ENCODE results near the gene GPS1.

Gene GPS1

DNA sequence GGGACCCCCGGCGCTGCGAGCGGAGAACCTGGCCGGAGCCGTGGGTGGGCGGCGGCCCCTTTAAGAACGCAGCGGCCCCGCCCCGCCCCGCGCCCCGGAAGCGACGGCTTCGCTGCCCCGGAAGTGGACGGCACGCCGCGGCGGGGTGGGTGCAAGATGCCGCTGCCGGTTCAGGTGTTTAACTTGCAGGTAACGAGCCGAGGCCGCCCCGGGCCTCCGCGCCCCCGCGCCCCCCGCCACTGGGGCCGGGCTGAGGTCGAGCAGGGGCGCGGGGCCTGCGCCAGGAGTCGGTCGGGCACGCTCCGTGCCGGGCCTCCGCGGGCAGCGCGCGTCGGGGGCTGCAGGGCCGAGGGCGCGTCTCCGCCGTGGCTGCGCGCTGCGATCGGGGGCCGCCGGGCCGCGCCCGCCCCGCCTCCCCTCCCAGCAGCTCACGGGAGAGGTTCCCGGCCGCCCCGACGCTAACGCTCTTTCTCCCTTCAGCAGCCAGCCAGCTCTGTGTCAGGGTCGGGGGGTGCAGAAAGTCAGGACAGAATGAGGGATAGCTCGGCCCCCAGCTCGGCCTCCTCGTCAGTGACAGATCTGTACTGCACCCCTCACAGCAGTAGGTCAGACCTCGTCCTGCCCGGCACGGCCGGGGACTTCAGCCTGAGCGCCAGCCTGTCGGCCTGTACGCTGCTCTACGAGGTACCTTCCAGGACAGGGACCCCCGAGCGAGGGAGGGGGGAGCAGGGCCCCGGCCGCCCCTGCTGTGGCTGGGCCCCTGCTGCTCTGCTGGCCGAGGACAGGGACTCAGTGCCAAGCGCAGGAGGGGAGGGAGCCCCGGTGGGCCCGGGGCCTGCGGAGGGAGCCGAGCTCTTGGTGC is at the start of gene GPS1, which contains the start of gene RFNG:
GPS1 (plus strand) TSS at position 123 of the 862 bp plus-strand sequence; CDS start at position 157, 34 bp downstream.
RFNG (minus strand) TSS at position 36 of the 862 bp plus-strand sequence. CDS start 45 bp downstream, outside the sequence.
- peak; percentile 95 for DNase-seq

DNA sequence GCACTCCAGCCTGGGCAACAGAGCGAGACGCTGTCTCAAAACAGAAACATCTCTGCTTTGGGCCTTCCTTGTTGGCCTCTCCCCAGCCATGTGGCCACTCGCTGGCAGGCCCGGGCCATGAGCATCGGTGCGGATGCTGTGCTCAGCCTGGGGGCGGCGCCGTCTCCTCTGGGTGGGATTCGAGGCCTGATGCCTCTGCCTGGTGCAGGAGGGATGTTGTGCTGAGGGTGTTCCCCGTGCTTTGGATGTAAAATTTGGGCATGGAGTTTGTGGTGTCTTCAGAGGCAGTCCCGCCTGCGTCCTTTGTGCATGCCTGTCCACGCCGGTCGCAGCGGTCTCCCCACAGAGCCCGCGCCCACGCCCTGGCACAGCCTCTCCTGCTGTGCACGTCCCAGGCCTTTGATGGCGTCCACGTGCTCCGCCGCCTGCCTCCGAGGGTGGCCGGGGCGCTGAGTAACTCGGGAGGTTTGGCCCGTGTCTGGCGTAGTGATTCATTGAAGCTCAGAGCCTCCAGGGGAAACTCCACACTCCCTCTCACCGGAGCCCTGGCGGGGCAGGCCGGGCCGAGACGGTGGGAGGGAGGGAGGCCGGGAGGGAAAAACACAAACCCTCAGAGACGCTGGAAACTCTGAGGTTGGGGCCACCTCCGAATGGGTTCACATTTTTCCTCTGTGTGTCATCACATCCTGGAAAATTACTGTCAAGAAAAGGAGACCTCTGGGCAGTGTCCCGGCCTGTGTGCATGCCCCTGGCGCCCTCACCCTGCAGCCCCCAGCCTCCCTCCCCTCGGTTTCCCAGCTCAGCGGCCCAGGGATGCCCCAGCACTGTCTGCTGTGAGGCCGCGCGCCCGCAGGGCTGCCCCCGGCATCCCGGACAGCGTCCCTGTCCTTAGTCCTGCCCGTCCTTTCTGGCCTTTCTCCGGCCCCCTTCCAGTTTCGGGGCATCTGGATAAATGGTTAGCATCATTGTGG is 48.0 kb upstream of the GPS1 start:
- DNase-seq = peak; percentile 81

DNA sequence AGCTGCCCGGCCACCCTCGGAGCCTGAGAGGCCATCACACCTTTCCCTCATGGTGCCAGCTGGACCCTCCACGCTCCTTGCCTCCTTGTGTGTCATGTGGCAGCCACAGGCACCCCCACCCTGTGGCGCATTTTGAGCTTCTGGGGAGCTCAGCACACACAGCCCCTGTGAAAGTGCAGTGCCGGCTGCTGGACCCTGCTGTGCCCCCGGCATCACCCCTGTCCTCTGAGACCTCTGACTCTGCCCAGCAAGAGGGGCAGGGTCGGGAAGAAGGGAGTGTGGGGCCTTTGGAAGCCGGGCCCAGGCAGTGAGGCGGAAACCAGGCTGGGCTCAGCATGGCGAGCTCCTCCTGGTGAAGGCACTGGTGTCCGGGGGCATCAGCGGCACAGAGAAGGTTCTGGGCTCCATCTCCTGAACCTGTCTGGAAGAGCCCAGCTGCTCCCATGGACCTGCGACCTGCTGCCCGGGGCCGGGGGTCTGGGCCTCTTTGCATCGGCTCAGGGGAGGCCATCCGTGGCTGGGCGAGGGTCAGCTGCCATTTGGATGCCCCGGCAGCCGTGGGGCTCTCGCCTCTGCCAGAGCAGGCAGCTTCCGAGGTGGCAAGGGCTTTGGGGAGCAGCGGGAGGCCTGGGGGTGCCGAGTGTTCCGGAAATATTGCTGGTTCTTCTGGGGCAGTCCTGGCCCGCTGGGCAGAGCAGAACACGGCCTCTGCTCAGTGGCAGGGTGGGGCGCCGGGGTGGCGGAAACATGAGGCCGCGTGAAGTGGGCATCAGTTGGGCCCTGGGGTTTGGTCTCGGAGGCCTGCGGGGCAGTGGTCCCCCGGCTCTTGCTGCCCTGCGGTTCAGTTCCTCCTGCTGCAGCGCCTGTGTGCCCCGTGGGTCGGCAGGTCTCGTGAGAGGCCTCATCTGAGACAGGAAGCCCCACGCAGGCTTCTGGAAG is 46.9 kb upstream of the GPS1 start:
- no peak for DNase-seq

DNA sequence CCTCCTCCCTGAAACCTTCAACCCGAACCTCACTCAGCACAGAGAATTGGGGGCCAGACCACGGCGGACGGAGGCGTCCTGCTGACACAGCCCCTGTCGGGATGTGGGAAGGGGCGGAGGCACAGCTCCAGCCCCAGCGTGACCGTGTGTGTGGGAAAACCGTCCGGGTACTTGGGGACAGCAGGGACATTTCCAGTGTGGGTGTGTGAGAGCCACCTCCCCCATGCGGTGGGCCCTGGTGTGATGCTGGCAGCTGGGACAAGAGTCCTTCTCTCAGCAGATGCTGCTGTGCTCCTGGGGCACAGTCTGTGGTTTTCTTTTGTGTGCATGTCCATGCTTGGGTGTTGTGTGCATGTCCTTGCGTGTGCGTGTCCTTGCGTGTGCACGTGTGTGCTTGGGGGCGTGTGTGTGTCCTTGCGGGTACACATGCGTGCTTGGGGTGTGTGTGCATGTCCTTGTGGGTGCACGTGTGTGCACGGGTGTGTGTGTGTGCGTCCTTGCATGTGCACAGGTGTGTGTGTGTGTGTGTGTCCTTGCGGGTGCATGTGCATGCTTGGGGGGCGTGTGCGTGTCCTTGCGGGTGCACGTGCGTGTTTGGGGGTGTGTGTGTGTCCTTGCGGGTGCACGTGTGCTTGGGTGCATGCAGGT is 45.9 kb upstream of the GPS1 start:
- DNase-seq = no peak

DNA sequence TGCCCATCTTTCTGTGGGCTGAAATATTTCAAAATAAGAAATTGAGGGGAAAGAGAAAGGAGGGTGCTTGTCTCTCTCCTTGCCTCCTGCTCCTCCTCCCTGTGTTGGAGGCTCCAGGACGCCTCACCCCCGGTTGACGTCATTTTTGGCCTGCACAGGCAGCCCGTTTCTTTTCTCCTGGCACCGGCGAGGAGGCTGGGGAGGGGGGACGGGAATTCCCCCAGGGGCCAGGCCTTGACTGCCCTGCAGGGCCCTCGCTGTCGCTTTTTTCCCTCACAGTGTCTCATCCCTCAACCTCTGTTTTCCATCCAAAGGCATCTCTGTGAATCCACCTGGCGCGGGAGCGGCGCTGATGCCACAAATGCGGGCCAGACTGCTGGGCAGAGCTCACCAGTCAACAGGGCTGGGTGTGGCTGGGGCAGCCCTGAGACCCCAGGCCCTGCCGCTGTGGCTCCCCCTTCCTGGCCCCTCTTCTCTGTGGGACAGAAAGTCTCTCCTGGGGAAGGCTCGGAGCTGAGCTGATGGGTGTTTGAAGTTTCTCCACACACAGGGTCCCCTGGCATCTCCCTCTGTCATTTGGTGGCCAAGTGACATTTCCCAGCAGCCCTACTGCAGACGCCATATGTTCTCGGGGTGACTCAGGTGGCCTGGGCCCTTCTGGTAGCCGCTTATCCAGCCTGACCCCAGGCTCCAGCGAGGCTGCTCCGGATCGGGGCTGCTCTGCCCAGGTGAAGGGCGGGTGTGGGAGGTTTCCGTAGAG is 45.0 kb upstream of the GPS1 start:
- DNase-seq = no peak

DNA sequence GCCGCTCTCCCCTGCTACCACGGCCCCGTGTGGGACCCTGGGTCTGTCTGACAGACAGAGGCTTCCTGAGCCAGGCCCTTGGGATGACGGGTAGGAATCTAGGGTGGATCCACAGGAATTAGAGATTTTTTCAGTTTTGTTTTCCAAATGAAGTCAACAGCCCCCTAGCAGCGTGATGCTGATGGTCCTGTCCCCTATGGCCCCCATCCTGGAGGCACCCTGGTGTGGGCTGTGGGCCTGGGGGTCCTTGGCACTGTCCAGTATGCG is 44.5 kb upstream of the GPS1 start:
- no peak for DNase-seq

DNA sequence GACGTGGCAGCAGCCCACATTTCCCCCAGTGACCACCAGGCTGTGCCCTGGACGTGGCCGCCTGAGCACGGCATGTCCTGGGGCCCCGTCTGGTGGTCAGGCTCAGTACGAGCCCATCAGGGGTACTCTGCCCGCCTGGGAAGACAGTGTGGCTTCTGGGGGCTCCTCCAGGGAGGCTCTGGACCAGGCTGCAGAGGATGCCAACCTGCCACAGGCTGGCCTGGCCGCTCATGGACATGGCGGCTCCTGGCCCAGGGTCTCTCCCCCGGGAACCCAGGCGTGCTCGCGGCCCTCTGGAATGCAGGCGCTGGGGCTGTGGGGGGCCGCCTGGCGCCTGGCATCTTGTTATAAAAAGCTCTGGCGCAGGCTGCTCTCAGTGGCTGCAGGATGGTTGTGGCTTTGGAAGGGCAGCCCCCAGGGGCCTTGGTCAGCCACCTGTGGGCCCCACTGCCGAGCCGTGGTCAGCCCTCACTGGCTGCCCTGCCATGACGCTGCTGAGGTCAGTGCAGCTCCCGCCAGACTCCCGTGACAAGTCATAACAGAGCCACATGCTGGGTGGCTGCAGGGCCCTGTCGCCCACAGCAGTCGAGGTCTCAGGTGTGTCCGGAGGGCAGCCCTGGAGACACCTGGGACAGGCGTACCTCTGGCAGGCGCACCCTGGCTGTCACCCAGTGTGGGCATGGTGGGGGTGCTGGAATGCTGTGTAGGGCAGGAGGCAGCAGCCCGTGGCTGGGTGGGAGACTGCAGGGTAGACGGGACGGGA is 44.0 kb upstream of the GPS1 start:
- no peak for DNase-seq

DNA sequence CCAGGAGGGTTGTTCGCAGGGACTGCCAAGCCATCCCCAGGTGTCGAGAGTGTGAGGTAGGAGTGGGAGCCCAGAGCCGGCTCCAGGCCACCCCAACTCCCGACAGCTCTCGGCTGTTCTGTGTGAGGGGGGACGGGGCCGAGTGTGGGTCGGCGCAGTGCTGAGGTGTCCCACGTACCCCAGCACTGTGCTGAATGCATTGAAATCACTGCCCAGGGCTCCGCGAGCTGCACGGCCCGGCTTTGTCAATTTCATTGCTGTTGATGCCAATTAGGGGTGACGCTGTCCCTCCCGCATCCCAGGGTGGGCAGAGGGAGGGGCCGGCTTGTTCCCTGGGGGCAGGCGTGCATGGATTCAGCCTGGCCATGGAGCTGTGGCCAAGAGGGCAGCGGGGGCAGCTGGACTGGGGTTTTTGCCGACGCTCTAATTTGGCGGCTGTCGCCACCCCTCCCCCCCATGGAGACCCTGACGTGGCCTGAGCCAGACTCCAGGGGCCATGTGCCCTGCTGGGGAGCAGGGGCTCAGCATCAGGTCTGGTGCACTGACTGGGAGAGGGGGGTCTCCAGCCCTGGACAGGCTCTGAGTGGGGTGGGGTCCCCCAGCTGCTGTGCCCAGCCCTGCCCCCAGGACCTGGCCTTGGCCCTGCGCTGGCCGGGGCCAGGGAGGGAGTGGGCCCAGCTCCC is 43.3 kb upstream of the GPS1 start:
- no peak for DNase-seq

DNA sequence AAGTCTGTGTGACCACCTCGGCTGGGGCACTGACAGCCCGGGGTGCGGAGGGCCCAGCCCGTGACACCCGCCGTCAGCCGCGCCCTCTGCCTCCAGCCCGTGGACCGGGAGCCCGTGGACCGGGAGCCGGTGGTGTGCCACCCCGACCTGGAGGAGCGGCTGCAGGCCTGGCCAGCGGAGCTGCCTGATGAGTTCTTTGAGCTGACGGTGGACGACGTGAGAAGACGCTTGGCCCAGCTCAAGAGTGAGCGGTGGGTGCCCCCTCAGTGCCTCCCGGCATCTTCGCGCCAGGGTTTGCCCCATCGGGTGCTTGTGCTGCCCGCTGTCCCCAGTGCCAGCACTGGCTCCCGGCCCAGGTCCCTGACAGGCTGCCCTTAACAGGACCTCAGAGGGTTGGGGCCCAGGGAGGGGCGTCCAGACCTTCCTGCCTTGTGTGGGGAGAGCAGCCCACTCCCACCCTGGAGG is 42.7 kb upstream of the GPS1 start:
- DNase-seq = no peak

DNA sequence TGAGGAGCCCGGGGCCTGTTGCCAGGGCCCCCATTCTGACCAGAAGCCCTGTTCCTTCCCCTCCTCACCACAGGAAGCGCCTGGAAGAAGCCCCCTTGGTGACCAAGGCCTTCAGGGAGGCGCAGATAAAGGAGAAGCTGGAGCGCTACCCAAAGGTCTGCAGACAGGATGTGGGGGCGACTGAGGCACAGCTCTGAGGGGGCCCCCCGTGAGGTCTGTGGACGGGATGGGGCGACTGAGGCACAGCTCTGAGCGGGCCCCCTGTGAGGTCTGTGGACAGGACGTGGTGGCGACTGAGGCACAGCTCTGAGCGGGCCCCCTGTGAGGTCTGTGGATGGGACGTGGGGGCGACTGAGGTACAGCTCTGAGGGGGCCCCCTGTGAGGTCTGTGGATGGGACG is 42.3 kb upstream of the GPS1 start:
- no peak for DNase-seq

DNA sequence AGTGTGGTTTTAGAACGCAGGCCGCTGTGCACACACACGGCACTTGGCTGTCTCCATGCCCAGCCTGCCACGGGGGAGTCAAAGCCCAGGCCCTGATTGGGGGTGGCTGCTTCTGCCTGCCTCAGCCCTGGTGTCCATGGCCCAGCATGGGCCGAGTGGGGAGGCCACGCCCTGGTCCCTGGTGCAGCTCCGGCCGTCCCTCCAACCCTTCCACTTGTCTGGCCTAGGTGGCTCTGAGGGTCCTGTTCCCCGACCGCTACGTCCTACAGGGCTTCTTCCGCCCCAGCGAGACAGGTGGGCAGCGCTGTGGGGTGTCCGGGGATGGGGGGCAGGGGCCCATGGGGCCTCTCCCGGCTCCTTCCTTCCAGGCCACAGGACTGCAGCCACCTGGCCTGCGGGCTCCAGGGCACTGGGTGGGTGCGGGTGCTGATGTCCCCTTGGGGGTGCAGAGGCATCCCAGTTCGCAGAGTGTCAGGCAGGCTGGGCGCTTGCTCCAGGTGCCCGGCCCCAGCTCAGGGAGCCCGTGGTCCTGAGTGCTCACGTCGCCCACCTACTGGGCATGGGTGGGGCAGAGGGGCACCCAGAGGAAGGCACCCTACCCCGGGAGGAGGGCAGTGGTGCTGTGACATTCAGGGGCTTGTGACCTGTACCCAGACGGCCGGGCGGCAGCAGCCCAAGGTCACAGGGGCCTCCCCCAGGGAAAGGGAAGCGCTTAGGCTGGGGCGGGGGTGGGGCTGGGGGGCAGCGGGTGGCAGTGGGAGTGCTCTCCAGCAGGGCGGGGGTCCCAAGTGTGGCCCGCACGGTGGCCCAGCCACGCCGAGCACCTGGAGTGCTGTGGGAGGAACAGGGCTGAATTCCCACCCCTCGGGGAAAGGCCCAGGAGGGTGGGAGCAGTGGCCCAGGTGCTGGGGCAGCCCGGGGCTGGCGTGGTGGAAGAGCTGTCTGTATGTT is 40.8 kb upstream of the GPS1 start:
- no peak for DNase-seq

DNA sequence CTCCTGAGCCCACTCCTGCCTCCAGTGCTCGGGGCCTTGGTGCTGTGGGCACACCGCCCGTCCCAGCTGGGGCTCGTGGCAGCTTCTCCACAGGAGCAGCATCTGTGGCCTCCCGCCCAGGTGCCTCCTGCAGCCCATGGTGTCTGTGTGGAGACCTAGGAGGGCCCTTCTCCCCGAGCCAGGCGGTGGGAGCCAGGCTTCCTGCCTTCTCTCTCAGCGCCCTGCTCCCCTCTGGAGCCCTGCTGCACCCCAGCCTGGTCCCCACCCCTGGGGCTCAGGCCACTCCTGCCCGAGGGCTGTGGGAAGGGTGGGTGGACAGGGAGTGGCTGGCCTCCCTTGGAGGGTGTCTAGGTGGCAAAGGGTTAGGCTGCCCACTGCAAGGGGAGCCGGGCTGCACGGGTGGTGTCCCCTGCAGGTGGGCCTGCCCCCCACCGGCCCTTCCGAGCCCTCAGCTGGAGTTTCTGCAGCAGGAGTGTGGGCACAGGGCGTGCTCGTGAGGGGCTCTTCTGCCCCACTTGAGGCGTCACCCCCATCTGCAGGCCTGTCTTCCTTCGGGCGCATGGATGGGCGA is 40.0 kb upstream of the GPS1 start:
- DNase-seq = no peak

DNA sequence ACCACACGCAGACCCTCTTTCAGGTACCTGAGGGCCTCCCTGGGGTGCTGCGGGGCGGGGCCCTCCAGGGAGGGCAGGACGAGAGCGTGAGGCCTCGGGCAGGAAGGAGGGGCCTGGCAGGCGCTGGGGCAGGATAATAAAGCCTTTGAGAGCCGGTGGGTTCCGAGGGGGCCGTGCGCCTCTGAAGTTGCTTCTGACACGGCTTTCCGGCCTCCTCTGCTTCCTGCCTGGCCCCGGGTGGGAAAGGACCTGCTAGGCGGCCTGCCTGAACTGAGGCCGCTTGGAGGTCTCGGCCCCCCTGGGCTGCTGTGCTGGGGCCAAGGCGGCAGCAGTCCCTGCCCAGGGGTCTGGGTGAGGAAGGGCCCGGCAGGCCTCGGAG is 39.4 kb upstream of the GPS1 start:
- DNase-seq = no peak

DNA sequence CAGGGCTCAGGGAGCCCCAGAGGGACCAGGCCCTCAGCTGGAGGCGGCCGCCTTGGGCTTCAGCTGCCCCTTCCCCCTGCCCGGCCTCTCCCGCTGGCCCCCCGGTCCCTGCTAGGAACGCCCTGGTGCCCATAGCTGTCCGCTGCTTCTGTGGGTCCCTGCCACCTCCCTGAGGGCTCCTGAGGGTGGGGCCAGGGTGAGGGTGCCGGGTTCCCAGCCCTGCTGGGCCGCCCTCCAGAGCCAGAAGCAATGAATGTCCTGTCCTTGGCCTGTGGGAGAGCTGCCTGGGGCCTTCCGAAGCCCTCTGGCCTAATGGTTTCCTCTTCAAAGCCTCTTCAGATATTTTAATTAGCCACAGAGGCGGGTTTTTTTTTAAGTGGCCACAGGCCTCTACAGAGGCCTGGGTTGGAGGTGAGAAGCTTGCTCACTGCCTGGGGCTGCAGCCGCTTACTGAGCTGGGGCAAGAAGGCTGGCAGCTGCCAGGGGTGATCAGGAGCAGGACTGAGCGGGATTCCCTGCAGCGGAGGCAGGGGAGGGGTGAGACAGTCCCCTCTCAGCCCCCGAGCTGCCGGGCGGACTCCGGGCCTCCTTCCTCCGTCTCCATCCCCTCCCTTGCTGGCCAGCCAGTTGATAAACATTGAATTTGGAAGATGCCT is 38.9 kb upstream of the GPS1 start:
- DNase-seq = no peak

DNA sequence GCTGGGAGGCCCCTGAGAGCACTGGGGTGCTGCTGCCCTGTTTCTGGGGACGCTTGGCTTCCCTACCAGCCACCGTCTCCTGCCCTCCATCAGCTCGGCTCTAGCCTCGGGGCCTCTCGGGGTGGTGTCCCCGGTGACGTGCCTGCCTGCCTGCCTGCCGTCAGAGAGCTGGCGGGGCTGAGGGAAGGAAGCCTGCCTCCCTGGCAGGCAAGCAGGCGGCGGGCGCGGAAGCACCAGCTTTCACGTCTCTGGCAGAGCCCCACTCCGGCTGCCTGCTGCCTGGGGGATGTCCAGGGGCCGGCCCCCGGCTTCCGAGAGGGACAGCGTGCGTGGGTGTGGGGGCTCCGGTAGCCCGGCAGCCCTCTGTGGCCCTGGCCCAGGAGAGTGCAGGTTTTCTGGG is 38.4 kb upstream of the GPS1 start:
- no peak for DNase-seq

DNA sequence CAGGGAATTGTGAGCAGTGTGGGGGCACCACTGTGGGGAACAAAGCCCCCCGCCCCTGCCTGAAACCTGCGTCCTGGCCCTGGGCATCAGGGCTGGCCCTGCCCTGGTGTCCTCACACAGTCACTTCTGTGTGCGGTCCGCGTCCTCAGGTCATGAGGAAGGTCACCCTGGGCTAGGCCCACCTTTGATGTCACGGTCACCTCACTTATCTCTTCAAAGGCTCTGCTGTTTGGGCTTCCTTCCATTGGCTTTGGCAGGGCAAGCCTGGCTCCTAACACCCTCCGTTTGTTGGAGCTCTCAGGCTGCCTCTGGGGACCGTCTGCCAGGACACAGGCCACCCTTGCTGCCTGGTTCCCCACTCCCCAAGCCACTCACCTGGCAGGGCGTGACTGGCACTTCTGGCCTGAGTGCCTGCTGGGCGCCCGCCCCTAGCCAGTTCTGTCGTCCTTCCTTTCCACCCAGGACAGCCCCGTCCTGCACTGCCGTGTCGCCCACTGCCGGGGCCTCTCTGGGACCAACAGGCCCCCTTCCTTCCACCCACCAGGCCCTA is 37.9 kb upstream of the GPS1 start:
- no peak for DNase-seq

DNA sequence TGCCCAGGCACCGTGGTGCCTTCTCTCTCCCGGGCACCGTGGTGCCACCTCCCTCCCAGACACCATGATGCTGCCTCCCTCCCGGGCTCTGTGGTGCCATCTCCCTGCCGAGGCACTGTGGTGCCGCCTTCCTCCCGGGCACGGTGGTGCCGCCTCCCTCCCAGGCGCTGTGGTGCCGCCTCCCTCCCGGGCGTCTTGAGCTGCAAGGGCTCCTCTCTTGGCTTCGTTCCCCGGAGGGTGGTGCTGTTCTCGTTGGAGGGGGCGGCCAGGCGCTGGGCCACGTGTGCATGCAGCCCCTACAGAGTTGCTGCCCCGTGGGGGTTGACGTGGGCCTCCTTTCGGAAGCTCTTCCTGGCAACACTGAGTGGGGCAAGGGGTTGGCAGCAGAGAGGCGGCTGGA is 37.3 kb upstream of the GPS1 start:
- no peak for DNase-seq

DNA sequence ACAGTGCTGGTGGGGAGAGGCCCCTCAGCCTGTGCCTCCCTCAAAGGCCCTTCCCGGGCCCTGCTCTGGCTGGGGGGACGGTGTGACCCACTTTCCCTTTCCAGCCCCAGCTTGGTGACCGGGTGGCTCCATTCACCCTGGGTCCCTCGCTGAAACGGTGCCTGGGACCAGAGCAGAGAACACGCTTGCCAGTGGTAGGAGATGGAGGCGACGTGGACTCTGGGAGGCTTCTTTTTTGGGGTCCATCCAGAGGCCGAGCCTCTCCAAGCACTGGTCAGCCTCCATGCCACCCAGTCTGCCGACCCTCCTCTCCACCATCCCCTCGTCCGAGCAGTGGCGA is 36.8 kb upstream of the GPS1 start:
- DNase-seq = no peak
